GM19035 (cell line): ENCODE results near the gene JPH2.
"Not testable (repeated sequence)": the region's sequence is repeated elsewhere in the genome, so short reads cannot be mapped to it uniquely, and the experiment has no call there.

Experiments used
- ATAC-seq: cut with Tn5 transposase; IDR thresholded peaks from one replicate; pipeline ENCODE4 v1.9.1; 2021; ENCODE audit not compliant: unreplicated experiment

The JPH2 gene

DNA sequence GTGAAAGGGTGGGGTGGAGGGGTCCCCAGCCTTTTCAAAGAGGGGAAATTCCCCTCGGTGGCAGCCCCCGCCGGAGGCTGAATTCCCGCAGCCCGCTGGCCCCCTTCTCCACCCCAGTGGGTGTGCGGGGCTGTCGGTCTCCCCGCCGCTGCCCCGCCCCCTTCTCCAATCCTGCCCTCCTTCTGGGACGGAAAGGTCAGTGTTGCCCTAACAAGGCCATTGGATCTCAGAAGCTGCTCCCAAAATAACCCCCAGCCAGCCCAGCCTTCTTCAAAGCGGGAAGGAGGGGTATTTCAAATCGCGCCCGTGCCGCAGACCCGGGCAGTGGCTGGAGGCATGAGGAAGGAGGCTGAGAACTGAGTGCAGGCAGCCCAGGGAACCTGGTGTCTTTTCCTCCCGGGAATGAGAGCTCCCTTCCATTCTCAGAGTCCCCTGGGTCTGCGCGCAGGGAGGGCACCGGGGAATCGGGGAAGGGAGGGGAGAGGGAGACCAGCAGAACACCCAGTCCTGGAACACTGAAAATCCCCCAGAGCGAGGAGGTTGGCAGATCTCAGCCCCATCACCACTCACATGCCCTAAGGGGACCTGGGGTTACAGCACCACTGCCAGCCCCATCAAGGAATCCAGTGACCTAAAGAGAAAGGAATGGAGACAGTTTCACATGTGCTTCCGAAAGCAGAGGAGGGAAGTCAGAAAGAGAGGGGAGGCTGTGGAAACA is at the start of gene JPH2:
Gene JPH2, minus strand, starts transcription at position 135 of the 718 bp plus-strand sequence. CDS start 483 bp downstream, outside the sequence.
- ATAC-seq, result no peak

DNA sequence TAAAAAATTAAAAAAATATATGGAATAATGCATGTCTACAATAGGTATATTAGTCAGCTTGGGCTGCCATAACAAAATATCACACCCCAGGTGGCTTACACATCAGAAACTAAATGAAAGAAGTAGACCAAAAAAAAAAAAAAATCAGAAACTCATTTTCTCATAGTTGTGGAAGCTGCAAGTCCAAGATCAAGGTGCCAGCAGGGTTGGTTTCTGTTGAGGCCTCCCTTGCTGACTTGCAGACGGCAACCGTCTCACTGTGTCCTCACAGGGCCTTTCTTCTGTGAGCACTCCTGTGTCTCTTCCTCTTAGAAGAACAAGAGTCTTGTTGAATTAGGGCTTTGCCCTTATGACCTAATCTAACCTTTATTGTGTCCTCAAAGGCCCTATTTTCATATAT is 48.7 kb upstream of the JPH2 start:
- ATAC-seq, result no peak

- no peak for ATAC-seq
Measured at GRCh38 chr20:44234566-44235317, 47.8 kb upstream of the JPH2 start.

GRCh38 chr20:44233436-44234016 is 46.5 kb upstream of the JPH2 start:
- ATAC-seq, result no peak

- not testable (repeated sequence) for ATAC-seq
Measured at GRCh38 chr20:44232469-44232856, 45.5 kb upstream of the JPH2 start.

- ATAC-seq, result no peak
Measured at GRCh38 chr20:44231713-44232468, 44.9 kb upstream of the JPH2 start.

DNA sequence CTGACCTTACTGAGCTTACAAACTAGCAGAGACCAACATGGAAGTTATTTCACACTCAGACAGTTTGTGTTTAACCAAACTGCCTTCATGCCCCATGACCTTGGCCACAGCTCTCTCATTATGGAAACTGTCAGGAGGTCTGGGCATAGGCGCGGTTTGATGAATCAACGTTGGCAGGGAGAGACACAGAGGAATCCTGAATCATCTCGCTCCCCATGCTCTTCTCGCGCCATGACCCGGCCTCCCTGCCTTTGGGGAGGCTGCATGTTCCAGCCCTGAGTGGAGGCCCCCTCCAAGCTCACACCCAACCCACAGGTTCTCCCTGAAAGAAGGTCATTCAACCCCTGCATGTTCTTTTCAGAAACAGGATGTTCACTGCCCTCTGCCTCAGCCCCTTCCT is 44.2 kb upstream of the JPH2 start:
- ATAC-seq, result no peak

DNA sequence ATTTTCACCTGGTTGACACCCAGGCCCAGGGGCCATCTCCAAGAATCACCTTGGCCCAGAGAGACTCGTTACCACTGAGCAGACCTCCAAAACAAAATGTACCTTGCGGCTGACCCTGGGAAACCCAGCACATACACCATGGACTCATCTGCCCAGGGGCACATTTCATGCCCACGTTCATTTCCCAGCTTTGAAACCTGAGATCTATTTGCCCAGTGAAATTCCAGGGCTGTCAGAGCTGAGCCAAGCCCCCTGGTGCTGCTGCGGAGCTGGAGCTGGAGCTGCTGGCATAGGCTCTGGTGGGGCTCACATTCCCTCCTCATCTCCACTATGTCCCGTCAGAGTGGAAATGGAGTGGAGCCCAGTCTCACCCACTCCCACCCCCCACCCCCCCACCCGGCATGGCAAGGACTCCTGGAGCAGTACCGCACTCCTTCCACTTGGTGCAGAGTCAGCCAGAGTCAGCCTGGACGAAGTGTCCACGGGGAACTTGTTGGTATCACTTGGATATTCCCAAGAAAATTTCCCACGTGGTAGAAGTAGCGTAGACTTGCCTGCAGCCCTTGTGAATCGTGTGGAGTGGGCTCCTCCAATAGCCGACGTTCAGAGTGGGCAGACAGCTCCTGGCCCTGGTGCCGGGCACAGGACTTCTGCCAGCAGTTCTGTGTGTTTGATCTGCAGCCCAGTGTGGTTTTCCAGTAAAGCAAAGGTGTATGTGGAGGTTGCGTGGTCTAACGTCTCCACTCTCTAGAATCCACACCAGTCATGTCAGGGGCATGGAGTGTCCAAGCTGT is 41.7 kb upstream of the JPH2 start:
- ATAC-seq, result no peak

DNA sequence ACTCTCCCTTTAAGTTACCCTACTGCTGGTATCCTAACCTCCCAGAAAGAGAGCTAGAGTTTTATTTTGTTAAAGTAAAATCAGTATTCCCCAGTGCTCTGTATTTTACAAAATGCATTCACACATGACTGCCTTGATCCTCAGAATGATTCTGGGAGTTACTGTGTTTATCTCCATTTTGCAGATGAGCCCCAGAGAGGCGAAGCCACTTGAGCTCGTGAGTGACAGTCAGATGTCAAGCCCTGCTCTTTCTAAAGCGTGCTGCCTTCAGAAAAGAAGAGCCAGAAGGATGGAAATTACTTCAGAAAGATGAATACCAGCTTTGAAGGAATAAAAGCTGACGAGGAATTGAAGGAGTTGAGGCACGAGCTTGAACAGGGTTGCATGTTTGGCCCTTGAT is 37.6 kb upstream of the JPH2 start:
- ATAC-seq, result no peak

DNA sequence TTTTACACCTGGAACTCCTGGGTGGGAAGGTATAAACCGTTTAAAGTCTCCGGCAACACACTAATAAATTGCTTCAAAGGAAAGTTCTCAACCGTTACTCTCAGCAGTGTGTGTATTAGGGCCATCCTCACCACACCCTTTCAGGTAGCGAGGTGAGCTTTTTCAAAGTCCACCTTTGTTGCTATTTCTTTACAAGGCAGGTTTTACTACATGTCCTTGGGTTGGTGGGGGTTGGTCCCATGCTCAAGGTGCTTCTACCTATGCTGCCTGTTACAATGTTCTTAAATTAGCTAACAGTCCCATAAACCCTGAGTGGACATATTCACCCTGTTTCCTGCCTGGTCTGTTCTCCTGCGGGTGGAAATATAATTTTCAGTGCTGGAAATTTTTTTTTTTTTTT is 36.7 kb upstream of the JPH2 start:
- no peak for ATAC-seq

- no peak for ATAC-seq
Measured at GRCh38 chr20:44222633-44223368, 35.8 kb upstream of the JPH2 start.

- no peak for ATAC-seq
Measured at GRCh38 chr20:44222027-44222426, 35.0 kb upstream of the JPH2 start.

DNA sequence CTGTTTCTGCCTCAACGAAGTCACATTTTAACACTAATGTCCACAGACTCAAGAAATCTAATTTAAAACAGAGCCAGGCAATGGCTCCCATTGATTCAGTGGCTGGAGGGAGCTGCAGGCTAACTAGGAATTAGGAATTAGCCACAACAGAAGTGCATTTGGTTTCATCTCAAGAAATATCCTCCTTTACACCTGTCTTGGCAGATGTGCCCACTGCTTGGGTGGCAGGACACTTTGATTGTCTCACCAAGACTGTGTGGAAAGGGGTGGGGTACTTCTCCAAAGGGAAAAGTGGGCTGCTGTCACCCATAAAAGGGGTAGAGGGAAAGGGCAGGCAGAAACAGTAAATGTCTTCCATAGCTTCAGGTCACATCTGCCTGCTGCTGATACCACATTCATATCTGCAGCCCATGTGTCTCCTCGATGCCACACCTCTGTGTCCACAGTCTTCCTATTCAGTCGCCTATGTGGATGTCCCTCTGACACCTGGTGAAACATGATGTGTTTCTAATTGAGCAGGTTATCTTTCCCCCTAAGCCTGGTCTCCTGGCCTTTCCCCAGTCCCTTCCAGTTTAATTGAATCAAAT is 34.5 kb upstream of the JPH2 start:
- no peak for ATAC-seq

GRCh38 chr20:44219791-44220190 is 32.8 kb upstream of the JPH2 start:
- ATAC-seq, result no peak

- ATAC-seq, result no peak
Measured at GRCh38 chr20:44219170-44219730, 32.3 kb upstream of the JPH2 start.

GRCh38 chr20:44218446-44218845 is 31.5 kb upstream of the JPH2 start:
- ATAC-seq, result no peak

DNA sequence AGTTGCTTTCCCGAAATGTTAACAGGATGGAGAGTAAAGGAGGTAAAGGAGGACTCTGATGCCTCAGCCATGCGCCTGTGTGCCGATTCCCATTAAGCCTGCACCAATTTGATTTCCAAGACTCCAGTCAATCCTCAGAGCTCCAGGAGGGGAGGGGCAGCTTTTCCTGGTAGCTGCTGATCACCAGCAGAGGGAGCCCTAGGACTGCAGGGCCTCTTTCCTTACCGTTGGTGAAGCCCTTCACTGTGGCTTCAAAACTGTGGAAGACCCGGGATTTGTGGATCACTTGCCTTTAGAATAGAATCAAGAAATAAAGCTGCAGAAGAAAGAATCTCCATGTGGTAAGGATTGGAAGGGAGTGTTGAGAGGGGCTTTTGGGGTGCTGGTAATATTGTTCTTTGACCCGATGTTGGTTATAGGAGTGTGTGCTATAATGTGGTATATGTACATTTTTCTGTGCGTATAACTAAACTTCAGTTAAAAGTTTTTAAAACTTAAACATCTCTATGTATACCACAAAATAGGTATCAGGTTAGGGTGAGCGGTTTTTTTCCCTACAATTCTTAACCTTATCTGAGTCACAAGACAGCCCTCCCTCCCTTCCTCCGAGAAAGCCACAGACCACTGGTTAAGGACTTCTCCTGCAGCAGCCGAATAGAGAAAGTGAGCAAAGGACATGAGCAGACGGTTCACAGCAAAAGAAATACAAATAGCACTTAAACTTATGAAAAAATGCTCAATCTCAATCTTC is 30.5 kb upstream of the JPH2 start:
- no peak for ATAC-seq

GRCh38 chr20:44215125-44215524 is 28.1 kb upstream of the JPH2 start:
- ATAC-seq, result no peak

DNA sequence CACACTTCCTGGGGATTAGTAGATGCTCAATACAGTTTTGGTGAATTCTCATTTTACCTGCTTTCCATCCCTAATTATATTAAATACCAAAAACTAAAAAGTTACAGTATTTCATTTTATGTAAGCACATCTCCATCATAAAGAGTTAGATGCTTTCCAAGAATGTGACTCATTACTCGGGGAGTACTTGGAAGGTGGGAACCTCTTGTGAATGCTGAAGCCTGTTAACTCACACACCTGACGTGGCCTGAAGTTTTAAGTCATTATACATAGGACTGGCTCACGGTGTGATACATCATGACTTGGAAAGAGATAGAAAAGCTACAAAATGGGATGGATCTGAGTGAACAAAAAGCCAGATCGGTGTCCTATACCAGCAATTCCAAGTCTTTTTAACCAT is 25.8 kb upstream of the JPH2 start:
- ATAC-seq, result no peak
